ENCODE measurements around the gene AIPL1. TPM values are rescaled to one million over a fixed set of nuclear protein-coding genes. Genes with fewer than 3 reads are reported as not detected.

AIPL1 gene
- total RNA-seq, 2 donors from 2014 or later = not detected

DNA sequence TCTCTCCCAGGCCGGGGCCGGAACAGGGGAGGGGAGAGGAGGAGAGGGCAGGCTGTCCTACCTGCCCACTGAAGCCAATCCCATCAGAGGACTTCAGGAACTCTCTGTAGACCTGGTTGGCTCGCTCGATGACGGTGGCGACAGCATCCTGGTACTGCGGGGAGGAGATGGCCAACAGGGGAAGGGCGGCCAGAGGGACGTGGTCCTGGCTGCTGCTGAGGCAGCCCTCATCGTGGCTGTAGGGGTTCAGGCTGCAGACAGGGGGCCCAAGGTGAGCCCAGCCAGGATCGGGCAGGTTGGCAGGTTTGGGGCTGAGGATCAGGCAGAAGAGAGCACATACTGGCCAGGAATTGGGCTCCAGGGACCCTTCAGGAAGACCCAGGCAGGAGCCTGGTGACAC is 43.6 kb upstream of the AIPL1 start:
- no peaks in the 10 kb centered on the region for H3K36me3 ChIP-seq
- no peaks in the 10 kb centered on the region for H3K27me3 ChIP-seq
- TF ChIP-seq, protein P1, sequence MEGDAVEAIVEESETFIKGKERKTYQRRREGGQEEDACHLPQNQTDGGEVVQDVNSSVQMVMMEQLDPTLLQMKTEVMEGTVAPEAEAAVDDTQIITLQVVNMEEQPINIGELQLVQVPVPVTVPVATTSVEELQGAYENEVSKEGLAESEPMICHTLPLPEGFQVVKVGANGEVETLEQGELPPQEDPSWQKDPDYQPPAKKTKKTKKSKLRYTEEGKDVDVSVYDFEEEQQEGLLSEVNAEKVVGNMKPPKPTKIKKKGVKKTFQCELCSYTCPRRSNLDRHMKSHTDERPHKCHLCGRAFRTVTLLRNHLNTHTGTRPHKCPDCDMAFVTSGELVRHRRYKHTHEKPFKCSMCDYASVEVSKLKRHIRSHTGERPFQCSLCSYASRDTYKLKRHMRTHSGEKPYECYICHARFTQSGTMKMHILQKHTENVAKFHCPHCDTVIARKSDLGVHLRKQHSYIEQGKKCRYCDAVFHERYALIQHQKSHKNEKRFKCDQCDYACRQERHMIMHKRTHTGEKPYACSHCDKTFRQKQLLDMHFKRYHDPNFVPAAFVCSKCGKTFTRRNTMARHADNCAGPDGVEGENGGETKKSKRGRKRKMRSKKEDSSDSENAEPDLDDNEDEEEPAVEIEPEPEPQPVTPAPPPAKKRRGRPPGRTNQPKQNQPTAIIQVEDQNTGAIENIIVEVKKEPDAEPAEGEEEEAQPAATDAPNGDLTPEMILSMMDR (IDR thresholded peaks at IDR 0.05) = no peak
- H3K4me1 ChIP-seq = no peaks in the 10 kb centered on the region
- DNase-seq (ENCODE audit: low spot score) = no peak
- H3K9me3 ChIP-seq = no peaks in the 10 kb centered on the region
- H3K4me3 ChIP-seq = no peak overlapping the region
- H3K27ac ChIP-seq = no peak overlapping the region

DNA sequence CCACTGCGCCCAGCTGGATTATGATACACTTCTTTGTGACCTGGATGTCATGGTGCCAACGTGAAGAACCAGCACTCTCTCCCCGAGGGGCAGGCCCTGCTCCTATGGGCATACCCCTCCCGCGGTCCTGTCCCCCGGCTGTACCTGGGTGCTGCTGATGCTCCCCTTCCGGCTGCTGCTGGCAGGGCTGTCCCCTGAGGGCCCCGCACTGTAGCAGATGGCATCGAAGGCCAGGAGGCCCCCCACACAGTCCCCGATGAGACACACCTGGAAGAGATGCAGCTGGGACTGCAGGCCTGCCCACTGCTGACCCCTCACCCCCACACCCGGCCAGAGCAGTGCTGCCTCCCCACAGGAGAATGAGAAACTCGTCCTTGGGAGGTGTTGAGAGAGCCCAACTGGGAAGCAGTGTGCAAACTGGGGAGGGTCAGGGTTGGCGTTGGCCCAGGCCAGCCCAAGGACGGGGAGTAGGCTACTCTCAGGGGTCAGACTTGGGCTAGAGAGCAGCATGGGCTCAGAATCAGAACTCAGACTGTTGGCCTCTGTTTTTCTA is 43.0 kb upstream of the AIPL1 start:
- Histone ChIP-seq H3K36me3 (no peaks in the 10 kb centered on the region), H3K27ac (no peak overlapping the region), H3K4me1 (no peaks in the 10 kb centered on the region), H3K4me3 (no peak overlapping the region), H3K27me3 (no peaks in the 10 kb centered on the region), H3K9me3 (no peaks in the 10 kb centered on the region)
- no peak for DNase-seq (ENCODE audit: low spot score)
- TF ChIP-seq, protein P1 (IDR thresholded peaks at IDR 0.05) = no peak

DNA sequence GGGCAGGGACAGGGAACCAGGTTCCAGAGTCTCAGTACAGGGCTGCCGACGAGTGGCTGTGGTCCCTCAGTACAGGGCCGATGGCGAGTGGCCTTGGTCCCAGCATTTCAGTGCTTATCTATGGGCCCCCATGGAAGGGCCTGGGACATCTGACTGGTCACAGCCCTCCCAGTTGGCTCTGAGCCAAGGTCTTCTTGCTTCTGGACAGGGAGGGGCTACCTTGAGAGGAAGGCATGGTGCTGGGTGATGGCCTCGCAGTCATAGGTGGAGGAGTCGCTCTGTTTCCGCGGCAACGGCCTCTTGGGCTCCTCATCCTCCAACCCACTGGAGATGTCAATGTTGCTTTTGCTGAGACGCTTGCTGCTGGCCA is 41.9 kb upstream of the AIPL1 start:
- H3K27ac ChIP-seq = no peak overlapping the region
- no peaks in the 10 kb centered on the region for H3K27me3 ChIP-seq
- TF ChIP-seq, protein P1 (IDR thresholded peaks at IDR 0.05) = no peak
- no peaks in the 10 kb centered on the region for H3K36me3 ChIP-seq
- no peak overlapping the region for H3K4me3 ChIP-seq
- H3K4me1 ChIP-seq = no peaks in the 10 kb centered on the region
- DNase-seq (ENCODE audit: low spot score) = no peak
- H3K9me3 ChIP-seq = no peaks in the 10 kb centered on the region

DNA sequence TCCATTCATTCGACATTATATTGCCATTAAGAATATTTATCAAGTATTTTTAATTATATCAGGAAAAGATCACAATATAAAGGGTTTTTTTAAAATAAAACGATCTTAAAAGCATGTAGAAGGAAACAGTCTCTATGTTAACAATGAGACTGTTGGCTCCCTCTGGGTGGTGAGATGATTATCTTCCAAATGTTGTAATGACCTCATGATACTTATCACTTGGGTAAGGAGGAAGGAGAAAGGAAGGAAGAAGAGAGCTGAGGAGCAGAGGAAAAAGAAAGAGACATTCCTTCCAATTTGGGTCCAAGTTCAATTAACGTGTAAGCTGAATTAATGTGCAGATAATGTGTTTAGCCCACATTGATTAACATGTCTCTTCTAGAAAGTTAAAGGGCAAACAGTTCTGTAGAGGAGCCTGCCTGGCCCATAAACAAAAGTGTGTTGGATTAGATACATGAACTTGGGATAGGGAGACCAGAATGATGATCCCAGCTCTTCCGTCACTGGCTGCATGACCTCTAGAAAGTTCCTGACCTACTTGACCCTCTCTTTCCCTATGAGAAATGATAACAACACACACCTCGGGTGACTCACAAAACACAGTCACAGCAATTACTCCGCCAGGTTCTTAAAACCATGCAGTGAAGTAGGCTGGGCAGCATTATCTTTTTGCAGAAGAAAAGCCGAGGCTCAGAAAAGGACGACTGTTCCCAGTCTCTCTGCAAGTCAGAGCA is 41.3 kb upstream of the AIPL1 start:
- H3K36me3 ChIP-seq = no peaks in the 10 kb centered on the region
- no peaks in the 10 kb centered on the region for H3K27me3 ChIP-seq
- H3K4me3 ChIP-seq = no peak overlapping the region
- no peak for DNase-seq (ENCODE audit: low spot score)
- H3K4me1 ChIP-seq = no peaks in the 10 kb centered on the region
- no peak overlapping the region for H3K27ac ChIP-seq
- TF ChIP-seq, protein P1 (IDR thresholded peaks at IDR 0.05) = no peak
- H3K9me3 ChIP-seq = no peaks in the 10 kb centered on the region

DNA sequence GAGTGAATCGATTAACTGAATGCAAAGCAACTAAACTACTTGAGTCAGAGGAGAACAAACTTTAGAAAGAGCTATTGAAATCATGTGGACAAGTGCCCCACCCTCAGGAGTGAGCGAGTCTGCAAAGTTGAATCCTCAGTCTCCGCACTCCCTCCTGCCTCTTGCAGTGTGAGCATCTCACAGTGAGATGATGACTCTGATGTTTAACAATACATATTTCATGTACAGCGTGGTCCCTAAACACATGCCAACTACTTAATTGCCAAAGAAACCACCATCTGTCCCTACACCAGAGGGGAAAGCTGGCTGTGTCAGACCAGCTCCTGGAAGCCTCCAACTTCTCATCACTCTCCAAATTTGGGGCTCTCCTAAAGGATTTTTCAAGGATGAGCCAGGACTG is 40.5 kb upstream of the AIPL1 start:
- no peak overlapping the region for H3K4me3 ChIP-seq
- no peaks in the 10 kb centered on the region for H3K9me3 ChIP-seq
- TF ChIP-seq, protein P1 (IDR thresholded peaks at IDR 0.05) = no peak
- no peak overlapping the region for H3K27ac ChIP-seq
- H3K27me3 ChIP-seq = no peaks in the 10 kb centered on the region
- no peaks in the 10 kb centered on the region for H3K36me3 ChIP-seq
- H3K4me1 ChIP-seq = no peaks in the 10 kb centered on the region
- no peak for DNase-seq (ENCODE audit: low spot score)

DNA sequence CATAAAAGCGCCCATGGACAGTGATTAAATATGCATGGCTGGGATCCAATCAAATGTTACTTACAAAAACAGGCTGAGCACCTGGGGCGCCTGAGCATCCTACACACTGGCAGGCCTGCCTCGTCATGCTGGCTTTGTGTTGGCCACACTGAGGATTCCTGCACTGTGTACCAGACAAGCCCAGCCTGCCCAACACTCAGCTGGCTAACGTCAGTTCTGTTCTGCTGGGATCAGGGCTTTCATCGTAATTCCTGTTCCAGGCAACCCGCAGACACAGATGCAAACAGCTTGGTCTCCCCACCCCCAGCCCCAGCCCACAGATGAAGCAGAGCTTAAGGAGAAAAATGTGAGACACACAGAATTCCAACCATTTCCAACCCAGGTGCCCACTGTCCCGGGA is 40.0 kb upstream of the AIPL1 start:
- TF ChIP-seq, protein P1 (IDR thresholded peaks at IDR 0.05) = no peak
- no peaks in the 10 kb centered on the region for H3K27me3 ChIP-seq
- H3K4me3 ChIP-seq = no peak overlapping the region
- no peaks in the 10 kb centered on the region for H3K9me3 ChIP-seq
- no peak for DNase-seq (ENCODE audit: low spot score)
- H3K36me3 ChIP-seq = no peaks in the 10 kb centered on the region
- no peak overlapping the region for H3K27ac ChIP-seq
- no peaks in the 10 kb centered on the region for H3K4me1 ChIP-seq

All from right atrium auricular region (tissue), 2 donors.